Measurements from ENCODE around the gene ANTXRL.

DNA sequence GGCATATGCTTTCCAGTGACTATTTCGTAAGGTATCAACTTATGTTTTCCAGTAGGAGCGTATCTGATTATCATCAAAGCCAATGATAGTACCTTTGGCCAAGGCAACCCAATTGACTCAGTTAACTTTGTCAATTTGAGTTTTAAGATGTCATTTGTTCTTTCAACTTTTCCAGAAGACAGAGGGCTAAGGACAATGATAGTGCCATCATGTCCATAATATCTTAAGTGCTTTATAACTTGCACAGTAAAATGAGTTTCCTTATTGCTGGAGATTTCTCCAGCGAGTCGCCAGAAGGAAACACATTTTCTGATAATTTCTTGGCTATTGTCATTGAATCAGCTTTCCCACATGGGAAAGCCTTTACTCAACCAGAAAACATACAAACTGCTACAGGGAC is 35.0 kb downstream of the ANTXRL start:
- no peak for TF ChIP-seq EGR1 (IDR thresholded peaks at IDR 0.05)
- no peak for TF ChIP-seq NFIC (IDR thresholded peaks at IDR 0.05)
- no peak for TF ChIP-seq REST (IDR thresholded peaks at IDR 0.05; ENCODE audit: low read depth)
- TF ChIP-seq RAD21 (IDR thresholded peaks at IDR 0.05; ENCODE audit: low read depth) = no peak
- TF ChIP-seq USF1 (IDR thresholded peaks at IDR 0.05) = no peak
- TF ChIP-seq, protein P1, sequence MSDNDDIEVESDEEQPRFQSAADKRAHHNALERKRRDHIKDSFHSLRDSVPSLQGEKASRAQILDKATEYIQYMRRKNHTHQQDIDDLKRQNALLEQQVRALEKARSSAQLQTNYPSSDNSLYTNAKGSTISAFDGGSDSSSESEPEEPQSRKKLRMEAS (IDR thresholded peaks at IDR 0.05) = no peak
- no peak for TF ChIP-seq EP300 (IDR thresholded peaks at IDR 0.05; ENCODE audit: borderline replicate concordance)
- TF ChIP-seq CREB1 (IDR thresholded peaks at IDR 0.05; ENCODE audit: low read depth) = no peak
- TF ChIP-seq TCF12 (IDR thresholded peaks at IDR 0.05; ENCODE audit: low read depth) = no peak
- no peak for TF ChIP-seq YY1 (IDR thresholded peaks at IDR 0.05; ENCODE audit: low read depth)
- no peak for TF ChIP-seq TEAD4 (IDR thresholded peaks at IDR 0.05)

Data from Ishikawa (cell line).